ENCODE data around the gene RAB1A. TPM values are rescaled to one million over a fixed set of nuclear protein-coding genes. Genes with fewer than 3 reads are reported as not detected.
A peak's percentile ranks its signal among the peaks of the same experiment; 100 is the strongest.

Gene RAB1A
- total and polyA plus RNA-seq, 10 of the 15 experiments (the other 5 are each of a cell fraction or from before 2014, with no cell fraction given): 48.9 to 171 (median 83.4) TPM

GRCh38 chr2:65040400-65041261 is 89.3 kb downstream of the RAB1A start (continued):
- TF ChIP-seq BCL3 (IDR thresholded peaks at IDR 0.05; ENCODE audit: borderline replicate concordance, insufficient read depth, low read depth, low read length, poor library complexity, severe bottlenecking) (no peak), HDAC2 (IDR thresholded peaks at IDR 0.05) (no peak), SREBF1 (IDR thresholded peaks at IDR 0.05; ENCODE audit: low read length) (no peak), MYB (IDR thresholded peaks at IDR 0.05; ENCODE audit: borderline replicate concordance, low read depth, low read length) (no peak), RAD51 (IDR thresholded peaks at IDR 0.05) (no peak), ESRRA (IDR thresholded peaks at IDR 0.05; ENCODE audit: low read length) (no peak), LARP7 (IDR thresholded peaks at IDR 0.05) (peak; percentile 34; the same call in 1 of the 2 replicates), IKZF1 (conservative IDR thresholded peaks at IDR 0.05) (peak; percentile 69), E2F4 (IDR thresholded peaks at IDR 0.05; ENCODE audit: low read depth, low read length) (no peak), IRF4 (IDR thresholded peaks at IDR 0.05; ENCODE audit: low read depth, low read length) (peak; percentile 56; the same call in 1 of the 2 replicates), TCF7 (IDR thresholded peaks at IDR 0.05; ENCODE audit: borderline replicate concordance) (no peak), NR2F1 (conservative IDR thresholded peaks at IDR 0.05) (no peak), RAD21 (IDR thresholded peaks at IDR 0.05; ENCODE audit: insufficient read depth, low read depth, low read length) (peak; percentile 83), CEBPB (IDR thresholded peaks at IDR 0.05; ENCODE audit: borderline replicate concordance in 1 of 2, low read depth in 2 of 2, low read length in 2 of 2) (no peak), POLR2AphosphoS2 (IDR thresholded peaks at IDR 0.05; ENCODE audit: low read depth, low read length) (no peak), HDGF (IDR thresholded peaks at IDR 0.05) (peak; percentile 53; the same call in 1 of the 2 replicates), CTCF (IDR thresholded peaks at IDR 0.05 in 2 of 3, conservative IDR thresholded peaks at IDR 0.05 in 1 of 3; ENCODE audit: control insufficient read depth in 2 of 3, extremely low read depth in 1 of 3, insufficient read depth in 1 of 3, low read depth in 3 of 3, low read length in 3 of 3) (peak; percentile 93 to 96 (median 95)), GATAD2B (conservative IDR thresholded peaks at IDR 0.05; ENCODE audit: low read depth) (0 out of 2 replicates have a peak, but pooled peaks have one; percentile 33), NBN (IDR thresholded peaks at IDR 0.05) (0 out of 2 replicates have a peak, but pooled peaks have one; percentile 68), SMC3 (IDR thresholded peaks at IDR 0.05; ENCODE audit: borderline replicate concordance, low read length) (peak; percentile 94), ZNF207 (IDR thresholded peaks at IDR 0.05; ENCODE audit: borderline replicate concordance) (no peak; the same call in 1 of the 2 replicates), RELB (IDR thresholded peaks at IDR 0.05; ENCODE audit: low read depth) (0 out of 2 replicates have a peak, but pooled peaks have one; percentile 29), RB1 (IDR thresholded peaks at IDR 0.05; ENCODE audit: borderline replicate concordance) (peak; percentile 68; the same call in 1 of the 2 replicates), TARDBP (IDR thresholded peaks at IDR 0.05; ENCODE audit: borderline replicate concordance) (no peak), SRF (IDR thresholded peaks at IDR 0.05; ENCODE audit: low read depth in 2 of 2, low read length in 2 of 2) (no peak)

Measured in GM12878 (cell line).